LoVo (cell line): ENCODE data around the gene SIK3.

Source experiments
- DNase-seq: peaks from one replicate; pipeline ENCODE4 v3.0.0-alpha.2; 2016; ENCODE audit warnings: low spot score

SIK3 gene

GRCh38 chr11:116930177-116930576 is 168.1 kb downstream of the SIK3 start:
- no peak for DNase-seq

- no peak for DNase-seq
Measured at GRCh38 chr11:116929414-116930090, 168.7 kb downstream of the SIK3 start.

GRCh38 chr11:116928845-116929244 is 169.4 kb downstream of the SIK3 start:
- DNase-seq, result no peak

- no peak for DNase-seq
Measured at GRCh38 chr11:116928102-116928777, 170.0 kb downstream of the SIK3 start.

GRCh38 chr11:116927163-116927974 is 170.9 kb downstream of the SIK3 start:
- DNase-seq, result no peak

- DNase-seq, result no peak
Measured at GRCh38 chr11:116925050-116925449, 173.2 kb downstream of the SIK3 start.

- no peak for DNase-seq
Measured at GRCh38 chr11:116918925-116919655, 179.1 kb downstream of the SIK3 start.

DNA sequence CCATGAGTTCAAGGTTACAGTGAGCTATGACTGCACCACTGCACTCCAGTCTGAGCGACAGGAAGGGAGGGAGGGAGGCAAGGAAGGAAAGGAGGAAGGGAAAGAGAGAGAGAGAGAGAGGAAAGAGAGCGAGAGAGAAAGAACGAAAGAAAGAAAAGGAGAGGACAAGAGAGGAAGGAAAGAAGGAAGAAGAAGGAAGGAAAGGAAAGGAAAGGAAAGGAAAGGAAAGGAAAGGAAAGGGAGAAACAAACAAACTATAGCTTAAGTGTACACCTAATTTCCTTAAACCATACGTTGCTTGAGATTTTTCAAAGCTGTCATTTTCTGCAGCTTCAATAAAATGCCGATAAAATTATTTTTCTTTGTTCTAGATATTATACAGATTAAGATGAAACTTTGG is 180.6 kb downstream of the SIK3 start:
- DNase-seq, result no peak

- DNase-seq, result no peak
Measured at GRCh38 chr11:116916886-116917285, 181.3 kb downstream of the SIK3 start.

DNA sequence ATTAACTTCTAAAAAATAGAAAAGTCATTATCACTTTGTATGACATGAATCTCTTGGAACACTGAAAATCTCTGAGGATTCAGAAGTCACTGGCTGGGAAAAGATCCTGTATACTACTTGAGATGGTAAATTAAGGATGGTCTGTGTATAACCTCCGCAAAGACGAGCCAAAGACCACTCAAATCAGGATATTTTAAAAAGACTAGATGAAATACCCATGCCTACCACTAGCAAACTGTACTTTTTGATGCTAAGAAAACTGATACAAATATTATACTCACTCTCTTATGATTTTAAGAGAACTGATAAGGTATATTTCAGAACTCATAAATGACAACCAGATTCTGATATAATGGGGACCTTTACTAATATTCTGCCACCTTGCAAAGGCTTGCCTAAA is 182.2 kb downstream of the SIK3 start:
- no peak for DNase-seq

- no peak for DNase-seq
Measured at GRCh38 chr11:116913000-116913399, 185.2 kb downstream of the SIK3 start.

GRCh38 chr11:116911976-116912734 is 186.1 kb downstream of the SIK3 start:
- no peak for DNase-seq

GRCh38 chr11:116910847-116911246 is 187.4 kb downstream of the SIK3 start:
- DNase-seq, result no peak

DNA sequence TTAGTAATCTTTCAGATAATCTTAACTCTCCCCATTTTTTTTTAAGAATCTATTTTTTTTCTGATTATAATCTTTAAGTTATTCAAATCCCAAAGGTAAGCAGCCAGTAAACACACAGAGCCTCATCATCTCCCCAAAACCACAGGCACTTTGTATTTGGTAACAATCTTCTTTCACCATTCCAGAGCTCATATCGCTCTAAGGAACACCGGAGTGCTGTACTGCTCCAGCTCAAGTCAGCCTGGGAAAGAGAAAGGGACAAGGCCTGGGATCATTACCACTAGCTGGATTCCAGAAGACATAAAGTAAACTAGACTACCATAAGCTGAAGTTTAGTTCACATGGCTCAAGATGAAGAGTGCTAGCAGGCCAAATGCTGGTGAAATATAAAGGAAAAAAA is 187.8 kb downstream of the SIK3 start:
- no peak for DNase-seq

- no peak for DNase-seq
Measured at GRCh38 chr11:116909245-116909644, 189.0 kb downstream of the SIK3 start.

DNA sequence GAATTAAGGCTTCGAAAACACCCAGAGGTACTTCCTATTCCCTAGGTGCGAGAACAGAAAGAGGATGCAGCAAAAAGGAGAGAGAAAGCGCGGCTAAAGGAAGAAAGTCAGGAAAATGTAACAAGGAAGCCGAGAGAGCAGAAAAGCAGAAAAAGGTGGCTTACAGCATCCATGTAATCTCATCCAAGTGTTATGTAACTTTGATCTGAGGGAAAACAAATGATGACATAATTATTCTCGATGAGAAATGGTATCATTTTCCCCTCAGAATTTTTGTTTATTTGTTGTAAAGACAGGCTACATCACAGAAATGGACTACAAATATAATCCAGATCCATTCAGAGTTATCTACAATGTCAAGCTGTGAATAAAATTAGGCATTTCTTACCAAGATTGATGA is 191.7 kb downstream of the SIK3 start:
- no peak for DNase-seq

DNA sequence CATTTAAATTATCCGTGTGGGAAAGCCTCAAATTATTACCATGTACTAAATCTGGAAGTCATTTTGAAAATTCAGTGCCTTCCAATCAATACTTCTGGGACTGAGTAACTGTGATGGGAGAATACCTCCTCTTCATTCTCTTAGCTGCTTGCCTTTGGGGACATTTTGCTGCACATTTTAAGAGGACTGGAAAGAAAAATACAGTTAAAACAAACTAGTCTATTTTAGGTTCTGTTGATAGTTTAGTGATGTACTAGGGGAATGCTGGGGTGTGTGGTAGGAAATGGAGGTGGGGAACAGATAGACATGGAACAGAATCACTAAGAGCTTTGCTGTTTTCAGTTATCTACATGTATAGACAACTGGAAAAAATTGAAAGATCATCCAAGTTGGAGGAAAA is 195.1 kb downstream of the SIK3 start:
- no peak for DNase-seq

GRCh38 chr11:116901964-116902688 is 196.1 kb downstream of the SIK3 start:
- DNase-seq, result no peak

- DNase-seq, result no peak
Measured at GRCh38 chr11:116901211-116901610, 197.0 kb downstream of the SIK3 start.

DNA sequence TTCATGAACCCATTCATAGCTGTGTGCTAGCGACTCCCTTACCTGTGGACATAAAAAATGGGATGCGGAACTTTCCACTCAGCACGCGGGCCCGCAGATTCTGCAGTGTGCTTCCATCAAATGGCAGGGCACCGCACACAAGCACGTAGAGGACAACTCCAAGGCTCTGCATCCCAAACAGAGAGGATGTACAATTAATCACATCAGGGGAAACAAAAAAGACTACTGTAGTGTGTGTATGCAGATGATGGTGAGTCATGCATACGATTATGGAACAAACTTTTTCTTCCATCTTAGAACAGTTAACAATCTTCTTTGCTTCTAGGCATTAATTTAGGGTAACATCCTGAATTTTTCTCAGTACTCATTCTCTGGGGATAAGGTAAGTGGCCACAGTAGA is 202.0 kb downstream of the SIK3 start:
- DNase-seq, result no peak
